Stimulated activated CD4-positive, alpha-beta T cell treated with anti-CD3 and anti-CD28 coated beads, TNF-alpha, amount 100 ng/mL, for 24 hours (primary cell): ENCODE results near the gene FAM110D.

ENCODE experiments used
- DNase-seq, 3 experiments: peaks; one replicate each; pipeline ENCODE4 v3.0.0-alpha.2; 2020; ENCODE audit warnings: low read depth in 3 of 3

The FAM110D gene

GRCh38 chr1:26188477-26188876, 29.6 kb downstream of the FAM110D start:
- DNase-seq, result no peak

- DNase-seq, result no peak
These were observed 30.5 kb downstream of the FAM110D start for GRCh38 chr1:26189331-26189730.

- no peak for DNase-seq
These were observed 30.9 kb downstream of the FAM110D start for GRCh38 chr1:26189751-26190275.

GRCh38 chr1:26190373-26190987, 31.6 kb downstream of the FAM110D start, which contains the start of gene CATSPER4:
Gene CATSPER4 (plus strand): TSS chr1:26190602. CDS start chr1:26190628, 26 bp downstream.
- DNase-seq, result no peak

GRCh38 chr1:26191739-26192138, 32.9 kb downstream of the FAM110D start:
- peak in 1 of 3 experiments; percentile 19 for DNase-seq

GRCh38 chr1:26195805-26196204, 36.9 kb downstream of the FAM110D start:
- no peak for DNase-seq

GRCh38 chr1:26197301-26197700, 38.4 kb downstream of the FAM110D start:
- DNase-seq, result no peak

GRCh38 chr1:26197813-26198212, 38.9 kb downstream of the FAM110D start:
- no peak for DNase-seq

- DNase-seq, result no peak
These were observed 41.5 kb downstream of the FAM110D start for GRCh38 chr1:26200413-26200812.

GRCh38 chr1:26203642-26204318, 44.9 kb downstream of the FAM110D start:
- no peak for DNase-seq

- DNase-seq, result no peak
These were observed 51.4 kb downstream of the FAM110D start for GRCh38 chr1:26210147-26210870.

GRCh38 chr1:26212726-26213125, 53.8 kb downstream of the FAM110D start:
- DNase-seq, result no peak

GRCh38 chr1:26213335-26213905, 54.5 kb downstream of the FAM110D start:
- no peak for DNase-seq
